ENCODE results near the gene MAD1L1.

MAD1L1 gene

DNA sequence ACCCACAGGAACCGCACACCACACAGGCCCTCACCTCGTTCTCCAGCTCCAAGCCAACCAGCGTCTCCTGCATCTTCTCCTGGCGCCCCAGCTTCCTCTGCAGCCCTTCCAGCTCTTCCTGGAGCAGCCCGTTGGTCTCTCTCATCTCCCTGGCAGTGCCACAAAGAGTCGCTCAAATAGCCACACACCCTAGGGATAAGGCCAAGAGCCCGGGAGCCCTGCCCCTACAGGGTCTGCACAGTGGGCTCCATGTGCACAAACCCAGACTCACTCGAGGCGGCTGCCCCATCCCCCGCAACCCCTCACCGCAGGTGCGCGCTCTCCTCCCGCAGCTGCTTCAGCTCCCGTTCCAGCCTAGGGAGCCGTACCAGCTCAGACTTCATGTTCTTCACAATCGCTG is 16.9 kb downstream of the MAD1L1 start:
- Histone ChIP-seq H3K4me2 (ENCODE audit: low read length, poor library complexity, severe bottlenecking) (no peak overlapping the region), H2BK15ac (ENCODE audit: low read depth, poor library complexity, severe bottlenecking) (no peak overlapping the region), H2AFZ (ENCODE audit: low read depth, low read length) (no peak overlapping the region), H2BK5ac (ENCODE audit: low read depth, low read length, poor library complexity, severe bottlenecking) (no peak overlapping the region), H3K23ac (ENCODE audit: low read length in 2 of 2) (no peak overlapping the region), H4K8ac (ENCODE audit: low read length) (no peak overlapping the region), H2BK120ac (ENCODE audit: low read depth, low read length) (no peak overlapping the region), H3K18ac (ENCODE audit: low read depth in 1 of 2, low read length in 2 of 2) (no peak overlapping the region), H3K27ac (ENCODE audit: low read length, poor library complexity, severe bottlenecking) (no peak overlapping the region), H3K4ac (ENCODE audit: low read depth in 1 of 2, low read length in 2 of 2) (no peak overlapping the region), H4K91ac (ENCODE audit: low read length) (no peak overlapping the region), H2BK12ac (ENCODE audit: low read length in 2 of 2) (no peak overlapping the region), H3K79me1 (replicated peaks; ENCODE audit: low read length, poor library complexity, severe bottlenecking) (peaks cover 23% of the 10 kb centered on the region), H3K9me3 (ENCODE audit: control insufficient read depth, low read length) (no peaks in the 10 kb centered on the region), H3K4me3 (ENCODE audit: insufficient read depth in 1 of 2, low read depth in 1 of 2, low read length in 2 of 2) (no peak overlapping the region), H3K36me3 (ENCODE audit: control insufficient read depth in 1 of 2, insufficient read depth in 2 of 2, low read depth in 1 of 2, low read length in 2 of 2) (peaks cover 62 to 83% of the 10 kb centered on the region in 2 experiments), H3K27me3 (ENCODE audit: control insufficient read depth in 1 of 2, insufficient read depth in 1 of 2, low read length in 2 of 2) (no peaks in the 10 kb centered on the region), H3K14ac (ENCODE audit: low read length in 2 of 2) (no peak overlapping the region), H3K4me1 (ENCODE audit: control insufficient read depth, insufficient read depth, low read depth, low read length) (peaks cover 11% of the 10 kb centered on the region), H3K9ac (ENCODE audit: low read length) (no peak overlapping the region), H2AK5ac (ENCODE audit: low read length, severe bottlenecking) (no peak overlapping the region)
- WGBS: 97% methylated on average over 17 of the region's 17 CpGs
- no peak for DNase-seq

DNA sequence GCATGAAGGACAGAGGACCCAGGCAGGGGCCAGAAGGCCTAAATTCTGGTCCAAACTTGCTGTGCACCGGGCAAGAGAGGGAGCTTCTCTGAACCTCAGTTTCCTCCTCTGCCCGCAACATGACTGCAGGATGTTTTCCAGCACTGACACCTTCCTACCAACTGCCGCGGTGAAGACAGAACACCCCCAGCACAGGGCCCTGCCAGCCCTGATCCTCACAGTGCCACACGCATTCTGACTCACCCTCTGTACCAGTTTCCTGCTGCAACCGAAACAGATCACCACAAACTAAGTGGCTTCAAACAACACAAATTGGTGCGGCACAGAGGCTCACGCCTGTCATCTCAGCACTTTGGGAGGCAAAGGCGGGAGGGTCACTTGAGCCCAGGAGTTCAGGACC is 18.1 kb downstream of the MAD1L1 start:
- H3K27ac ChIP-seq (ENCODE audit: low read length, poor library complexity, severe bottlenecking): no peak overlapping the region
- no peaks in the 10 kb centered on the region for H3K9me3 ChIP-seq (ENCODE audit: control insufficient read depth, low read length)
- H2BK5ac ChIP-seq (ENCODE audit: low read depth, low read length, poor library complexity, severe bottlenecking): no peak overlapping the region
- H4K91ac ChIP-seq (ENCODE audit: low read length): no peak overlapping the region
- H2AFZ ChIP-seq (ENCODE audit: low read depth, low read length): no peak overlapping the region
- H4K8ac ChIP-seq (ENCODE audit: low read length): no peak overlapping the region
- H3K9ac ChIP-seq (ENCODE audit: low read length): no peak overlapping the region
- DNase-seq: no peak
- H3K4ac ChIP-seq (ENCODE audit: low read depth in 1 of 2, low read length in 2 of 2): no peak overlapping the region
- H3K23ac ChIP-seq (ENCODE audit: low read length in 2 of 2): no peak overlapping the region
- H2BK12ac ChIP-seq (ENCODE audit: low read length in 2 of 2): no peak overlapping the region
- peaks cover 22% of the 10 kb centered on the region for H3K79me1 ChIP-seq (replicated peaks; ENCODE audit: low read length, poor library complexity, severe bottlenecking)
- H2BK15ac ChIP-seq (ENCODE audit: low read depth, poor library complexity, severe bottlenecking): no peak overlapping the region
- H3K18ac ChIP-seq (ENCODE audit: low read depth in 1 of 2, low read length in 2 of 2): no peak overlapping the region
- no peak overlapping the region for H3K4me3 ChIP-seq (ENCODE audit: insufficient read depth in 1 of 2, low read depth in 1 of 2, low read length in 2 of 2)
- H3K4me1 ChIP-seq (ENCODE audit: control insufficient read depth, insufficient read depth, low read depth, low read length): peaks cover 9% of the 10 kb centered on the region
- no peak overlapping the region for H3K14ac ChIP-seq (ENCODE audit: low read length in 2 of 2)
- H2BK120ac ChIP-seq (ENCODE audit: low read depth, low read length): no peak overlapping the region
- peaks cover 59 to 83% of the 10 kb centered on the region in 2 experiments for H3K36me3 ChIP-seq (ENCODE audit: control insufficient read depth in 1 of 2, insufficient read depth in 2 of 2, low read depth in 1 of 2, low read length in 2 of 2)
- H3K4me2 ChIP-seq (ENCODE audit: low read length, poor library complexity, severe bottlenecking): no peak overlapping the region
- H3K27me3 ChIP-seq (ENCODE audit: control insufficient read depth in 1 of 2, insufficient read depth in 1 of 2, low read length in 2 of 2): no peaks in the 10 kb centered on the region
- 96% methylated on average over 9 of the region's 9 CpGs for WGBS
- H2AK5ac ChIP-seq (ENCODE audit: low read length, severe bottlenecking): no peak overlapping the region

DNA sequence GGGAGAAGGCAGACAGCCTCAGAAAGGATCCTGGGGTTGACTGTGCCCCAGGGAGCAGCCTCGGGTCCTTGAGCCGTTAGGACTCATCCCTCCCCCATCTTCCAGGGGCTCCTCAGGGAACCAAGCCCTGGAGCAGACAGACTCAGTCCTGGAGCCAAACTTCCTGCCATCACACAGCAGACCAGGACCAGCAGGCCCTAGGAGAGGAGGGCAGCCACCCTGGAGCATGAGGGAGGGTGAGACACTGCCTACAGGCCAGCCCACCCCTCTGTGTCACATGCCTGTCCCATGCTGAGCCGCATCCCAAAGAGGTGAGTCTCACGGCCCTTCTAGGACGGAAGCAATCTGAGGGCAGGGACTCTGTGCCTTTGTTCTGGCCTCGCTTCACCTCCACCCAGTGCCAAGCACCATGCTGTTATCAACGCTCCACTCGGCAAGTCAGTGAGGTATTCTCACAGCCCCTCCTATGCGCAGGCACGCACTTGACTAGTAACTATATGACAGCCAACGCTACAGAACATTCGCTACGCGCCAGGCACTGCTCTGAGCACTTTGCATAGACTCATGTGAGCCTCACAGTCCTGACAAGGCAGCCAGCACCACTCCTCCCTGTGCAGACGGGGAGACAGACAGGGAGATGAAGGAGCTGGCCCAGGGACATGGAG is 19.1 kb downstream of the MAD1L1 start:
- WGBS: 89% methylated on average over 15 of the region's 15 CpGs
- Histone ChIP-seq H2AFZ (ENCODE audit: low read depth, low read length) (no peak overlapping the region), H3K79me1 (replicated peaks; ENCODE audit: low read length, poor library complexity, severe bottlenecking) (peaks cover 26% of the 10 kb centered on the region), H3K4me1 (ENCODE audit: control insufficient read depth, insufficient read depth, low read depth, low read length) (peaks cover 9% of the 10 kb centered on the region), H2AK5ac (ENCODE audit: low read length, severe bottlenecking) (no peak overlapping the region), H2BK5ac (ENCODE audit: low read depth, low read length, poor library complexity, severe bottlenecking) (no peak overlapping the region), H2BK15ac (ENCODE audit: low read depth, poor library complexity, severe bottlenecking) (no peak overlapping the region), H3K9ac (ENCODE audit: low read length) (no peak overlapping the region), H3K27me3 (ENCODE audit: control insufficient read depth in 1 of 2, insufficient read depth in 1 of 2, low read length in 2 of 2) (no peaks in the 10 kb centered on the region), H4K8ac (ENCODE audit: low read length) (no peak overlapping the region), H3K4me3 (ENCODE audit: insufficient read depth in 1 of 2, low read depth in 1 of 2, low read length in 2 of 2) (no peak overlapping the region), H3K14ac (ENCODE audit: low read length in 2 of 2) (no peak overlapping the region), H2BK12ac (ENCODE audit: low read length in 2 of 2) (no peak overlapping the region), H3K4me2 (ENCODE audit: low read length, poor library complexity, severe bottlenecking) (no peak overlapping the region), H2BK120ac (ENCODE audit: low read depth, low read length) (no peak overlapping the region), H3K9me3 (ENCODE audit: control insufficient read depth, low read length) (no peaks in the 10 kb centered on the region), H3K23ac (ENCODE audit: low read length in 2 of 2) (no peak overlapping the region), H3K4ac (ENCODE audit: low read depth in 1 of 2, low read length in 2 of 2) (no peak overlapping the region), H3K36me3 (ENCODE audit: control insufficient read depth in 1 of 2, insufficient read depth in 2 of 2, low read depth in 1 of 2, low read length in 2 of 2) (peaks cover 59 to 84% of the 10 kb centered on the region in 2 experiments), H3K18ac (ENCODE audit: low read depth in 1 of 2, low read length in 2 of 2) (no peak overlapping the region), H4K91ac (ENCODE audit: low read length) (no peak overlapping the region), H3K27ac (ENCODE audit: low read length, poor library complexity, severe bottlenecking) (no peak overlapping the region)
- no peak for DNase-seq

DNA sequence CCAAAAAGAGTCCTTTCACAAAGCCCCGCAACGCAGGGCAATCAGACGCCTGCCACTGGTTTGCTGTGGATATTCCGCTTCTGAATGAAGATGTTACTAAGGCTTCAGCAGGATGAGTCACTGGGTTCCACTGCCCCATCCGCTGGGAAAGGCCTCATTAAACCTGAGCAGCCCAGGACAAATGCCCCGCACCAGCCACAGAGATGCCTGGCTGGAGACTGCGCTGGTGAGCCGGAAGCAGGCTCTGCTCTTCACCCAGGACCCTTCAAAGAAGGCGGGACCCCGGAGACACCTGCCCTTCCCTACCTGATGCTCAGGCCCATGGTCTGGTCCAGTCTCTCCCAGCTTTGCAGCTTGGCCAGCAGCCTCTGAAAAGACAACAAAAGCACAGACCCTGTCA is 19.8 kb downstream of the MAD1L1 start:
- Histone ChIP-seq H2BK15ac (ENCODE audit: low read depth, poor library complexity, severe bottlenecking) (no peak overlapping the region), H3K27ac (ENCODE audit: low read length, poor library complexity, severe bottlenecking) (no peak overlapping the region), H3K18ac (ENCODE audit: low read depth in 1 of 2, low read length in 2 of 2) (no peak overlapping the region), H3K4me1 (ENCODE audit: control insufficient read depth, insufficient read depth, low read depth, low read length) (peaks cover 9% of the 10 kb centered on the region), H3K27me3 (ENCODE audit: control insufficient read depth in 1 of 2, insufficient read depth in 1 of 2, low read length in 2 of 2) (no peaks in the 10 kb centered on the region), H2BK120ac (ENCODE audit: low read depth, low read length) (no peak overlapping the region), H4K8ac (ENCODE audit: low read length) (no peak overlapping the region), H3K9me3 (ENCODE audit: control insufficient read depth, low read length) (no peaks in the 10 kb centered on the region), H3K79me1 (replicated peaks; ENCODE audit: low read length, poor library complexity, severe bottlenecking) (peaks cover 26% of the 10 kb centered on the region), H3K23ac (ENCODE audit: low read length in 2 of 2) (no peak overlapping the region), H3K36me3 (ENCODE audit: control insufficient read depth in 1 of 2, insufficient read depth in 2 of 2, low read depth in 1 of 2, low read length in 2 of 2) (peaks cover 66 to 82% of the 10 kb centered on the region in 2 experiments), H4K91ac (ENCODE audit: low read length) (no peak overlapping the region), H2AK5ac (ENCODE audit: low read length, severe bottlenecking) (no peak overlapping the region), H2BK12ac (ENCODE audit: low read length in 2 of 2) (no peak overlapping the region), H2BK5ac (ENCODE audit: low read depth, low read length, poor library complexity, severe bottlenecking) (no peak overlapping the region), H3K4me2 (ENCODE audit: low read length, poor library complexity, severe bottlenecking) (no peak overlapping the region), H3K4me3 (ENCODE audit: insufficient read depth in 1 of 2, low read depth in 1 of 2, low read length in 2 of 2) (no peak overlapping the region), H3K4ac (ENCODE audit: low read depth in 1 of 2, low read length in 2 of 2) (no peak overlapping the region), H3K14ac (ENCODE audit: low read length in 2 of 2) (no peak overlapping the region), H3K9ac (ENCODE audit: low read length) (no peak overlapping the region), H2AFZ (ENCODE audit: low read depth, low read length) (no peak overlapping the region)
- DNase-seq: no peak
- 94% methylated on average over 10 of the region's 10 CpGs for WGBS

Measured in mesenchymal stem cell (in vitro differentiated cells and primary cell).